Stimulated activated CD8-positive, alpha-beta memory T cell treated with anti-CD3 and anti-CD28 coated beads, Interleukin-7, amount 100 ng/mL, for 4 hours (primary cell): ENCODE results near the gene GDF15.
A peak's percentile ranks its signal among the peaks of the same experiment; 100 is the strongest.

Experiments used
- DNase-seq, 2 donors: peaks; one replicate each; pipeline ENCODE4 v3.0.0-alpha.2; 2020; ENCODE audit warnings: low read depth in 2 of 2

GDF15 gene

DNA sequence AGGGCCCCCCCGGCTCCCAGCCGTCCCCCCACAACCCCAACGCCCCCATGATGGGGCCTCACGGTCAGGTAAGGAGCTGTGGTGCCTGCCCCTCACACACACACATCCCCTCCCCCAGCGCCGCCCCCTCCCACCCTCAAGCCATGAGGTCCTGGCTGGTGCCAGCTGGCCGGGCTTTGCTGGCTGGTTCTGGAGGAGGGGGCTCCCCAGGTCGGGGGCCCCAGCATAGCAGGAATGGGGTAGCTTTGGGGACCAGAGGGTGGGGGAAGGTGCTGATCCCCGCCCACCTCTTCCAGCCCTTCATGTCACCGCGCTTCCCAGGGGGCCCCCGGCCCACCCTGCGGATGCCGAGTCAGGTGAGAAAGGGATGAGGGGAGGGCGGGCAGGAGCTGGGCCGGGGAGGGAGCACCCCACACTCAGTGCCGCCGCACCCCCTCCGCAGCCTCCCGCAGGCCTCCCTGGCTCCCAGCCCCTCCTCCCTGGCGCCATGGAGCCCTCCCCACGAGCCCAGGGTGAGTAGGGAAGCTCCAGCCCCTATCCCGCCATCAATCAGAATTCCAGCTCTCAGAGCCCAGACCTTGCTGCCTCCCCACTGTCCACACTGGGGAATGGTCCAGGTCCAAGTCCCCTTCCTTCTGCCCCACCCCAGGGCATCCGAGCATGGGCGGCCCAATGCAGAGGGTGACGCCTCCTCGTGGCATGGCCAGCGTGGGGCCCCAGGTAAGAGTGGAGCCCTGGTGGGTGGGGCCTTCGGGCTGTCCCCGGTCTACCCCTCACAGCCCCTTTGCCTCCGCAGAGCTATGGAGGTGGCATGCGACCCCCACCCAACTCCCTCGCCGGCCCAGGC, 45.6 kb downstream of the GDF15 start:
- no peak for DNase-seq

DNA sequence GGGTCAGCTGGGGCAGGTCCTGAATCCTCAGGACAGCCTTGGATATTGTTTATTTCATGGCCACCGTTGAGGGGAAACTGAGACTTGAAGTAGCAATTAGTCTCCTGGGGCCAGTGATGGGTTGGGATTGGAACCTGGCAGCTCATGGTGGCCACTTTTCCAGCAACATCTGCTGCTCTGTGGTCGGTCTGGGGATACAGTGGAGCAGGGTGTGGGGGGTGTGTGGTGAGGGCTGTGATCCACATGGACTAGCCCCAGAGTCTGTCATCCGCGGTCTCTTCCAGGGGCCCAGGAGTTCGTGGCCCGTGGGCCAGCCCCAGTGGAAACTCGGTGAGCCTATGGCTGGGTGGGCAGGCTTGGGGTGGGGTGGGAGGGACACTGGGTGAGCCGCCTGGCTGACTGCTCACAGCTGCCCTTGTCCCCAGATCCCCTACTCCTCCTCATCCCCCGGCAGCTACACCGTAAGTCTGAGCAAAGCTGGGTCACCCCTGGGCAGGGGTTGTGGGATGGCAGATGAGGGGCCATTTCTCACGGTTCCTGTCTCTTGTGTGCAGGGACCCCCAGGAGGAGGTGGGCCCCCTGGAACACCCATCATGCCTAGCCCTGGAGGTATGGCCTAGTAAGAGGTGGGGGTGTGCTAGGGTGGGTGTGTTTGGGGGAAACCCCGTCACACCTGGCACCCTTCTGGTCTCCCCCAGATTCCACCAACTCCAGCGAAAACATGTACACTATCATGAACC, 46.5 kb downstream of the GDF15 start:
- DNase-seq, result no peak

DNA sequence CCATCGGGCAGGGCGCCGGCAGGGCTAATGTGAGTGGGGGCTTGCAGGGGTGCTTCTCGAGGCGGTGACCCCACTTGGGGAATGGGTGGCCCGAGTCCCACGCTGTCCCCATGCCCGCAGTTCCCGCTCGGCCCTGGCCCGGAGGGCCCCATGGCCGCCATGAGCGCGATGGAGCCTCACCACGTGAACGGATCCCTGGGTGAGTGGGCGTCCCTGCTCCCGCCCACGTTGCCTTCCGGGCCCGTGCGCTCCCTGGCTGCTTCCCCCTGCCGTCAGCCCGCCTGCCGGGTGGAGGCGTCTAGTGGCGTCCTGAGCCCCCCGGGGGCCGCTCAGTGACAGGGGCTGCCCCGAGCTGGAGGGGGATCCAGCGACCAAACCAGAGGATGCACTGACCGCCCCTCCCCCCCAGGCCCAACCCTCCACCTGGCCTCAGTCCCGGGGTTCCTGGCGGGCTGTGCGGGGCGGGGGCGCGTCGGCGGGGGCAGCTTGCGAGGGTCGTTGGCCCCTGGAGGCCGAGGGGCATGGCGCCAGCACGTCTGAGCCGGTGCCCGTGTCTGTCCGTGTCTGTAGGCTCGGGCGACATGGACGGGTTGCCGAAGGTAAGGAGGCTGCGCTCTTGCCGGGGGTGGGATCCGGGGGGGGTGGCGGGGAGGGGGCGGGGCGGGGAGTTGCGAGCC, 47.2 kb downstream of the GDF15 start:
- DNase-seq, result peak; percentile 49 to 58

DNA sequence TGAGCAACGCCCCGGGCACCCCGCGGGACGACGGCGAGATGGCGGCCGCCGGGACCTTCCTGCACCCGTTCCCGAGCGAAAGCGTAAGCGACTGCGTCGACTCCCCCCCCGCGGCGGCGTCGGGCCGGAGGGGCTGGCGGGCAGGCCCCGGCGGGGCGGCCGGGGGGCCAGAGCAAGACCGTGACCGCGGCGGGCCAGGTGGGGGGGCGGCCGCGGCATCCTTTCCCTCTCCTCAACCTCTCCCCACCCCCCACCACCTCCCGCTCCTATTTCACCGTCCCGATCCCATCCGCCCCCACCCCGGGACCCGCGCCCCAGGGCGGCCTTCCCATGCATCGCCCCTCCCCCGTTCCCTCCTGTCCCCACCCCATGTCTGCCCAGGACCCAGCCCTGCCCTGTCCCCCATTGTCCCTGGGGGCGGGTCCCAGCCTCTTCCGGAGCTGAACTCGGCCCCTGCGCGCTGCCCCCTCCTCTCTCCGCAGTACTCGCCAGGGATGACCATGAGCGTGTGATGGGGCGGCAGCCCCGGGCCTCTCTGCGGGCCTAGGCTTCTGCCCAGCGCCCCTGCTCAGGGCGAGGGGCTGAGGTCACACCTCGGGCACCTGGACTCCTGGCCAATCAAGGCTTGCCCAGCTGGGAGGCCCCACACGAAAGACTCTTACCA, 47.9 kb downstream of the GDF15 start:
- DNase-seq, result no peak

DNA sequence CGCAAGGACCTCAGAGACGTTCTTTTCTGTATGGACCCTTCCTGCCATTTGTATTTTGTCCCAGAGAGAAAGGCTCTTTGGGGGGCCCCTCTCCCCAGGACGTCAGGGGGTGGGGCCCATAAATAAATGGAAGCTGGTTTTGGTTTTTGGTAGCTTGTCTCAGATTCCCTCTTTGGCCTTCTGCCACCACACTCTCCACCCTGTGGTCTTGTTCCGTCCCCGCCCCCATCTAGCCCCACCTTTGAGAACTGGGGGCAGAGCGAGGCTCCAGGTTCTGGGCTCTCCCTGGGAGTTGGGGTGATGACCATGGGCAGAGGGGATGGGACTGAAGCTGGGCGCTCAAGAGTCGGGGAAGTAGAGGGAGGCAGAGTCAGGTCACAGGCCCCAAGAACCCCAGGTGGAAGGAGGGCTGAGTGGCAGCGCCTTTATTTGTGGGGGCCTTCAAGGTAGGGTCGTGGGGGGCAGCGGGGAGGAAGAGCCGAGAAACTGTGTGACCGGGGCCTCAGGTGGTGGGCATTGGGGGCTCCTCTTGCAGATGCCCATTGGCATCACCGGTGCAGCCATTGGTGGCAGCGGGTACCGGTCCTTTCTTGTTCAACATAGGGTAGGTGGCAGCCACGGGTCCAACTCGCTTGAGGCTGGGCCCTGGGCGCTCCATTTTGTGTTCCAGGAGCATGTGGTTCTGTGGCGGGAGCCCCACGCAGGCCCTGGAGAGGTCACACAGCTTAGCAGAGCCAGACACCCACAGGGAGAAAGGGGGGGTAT, 48.6 kb downstream of the GDF15 start:
- DNase-seq, result no peak

DNA sequence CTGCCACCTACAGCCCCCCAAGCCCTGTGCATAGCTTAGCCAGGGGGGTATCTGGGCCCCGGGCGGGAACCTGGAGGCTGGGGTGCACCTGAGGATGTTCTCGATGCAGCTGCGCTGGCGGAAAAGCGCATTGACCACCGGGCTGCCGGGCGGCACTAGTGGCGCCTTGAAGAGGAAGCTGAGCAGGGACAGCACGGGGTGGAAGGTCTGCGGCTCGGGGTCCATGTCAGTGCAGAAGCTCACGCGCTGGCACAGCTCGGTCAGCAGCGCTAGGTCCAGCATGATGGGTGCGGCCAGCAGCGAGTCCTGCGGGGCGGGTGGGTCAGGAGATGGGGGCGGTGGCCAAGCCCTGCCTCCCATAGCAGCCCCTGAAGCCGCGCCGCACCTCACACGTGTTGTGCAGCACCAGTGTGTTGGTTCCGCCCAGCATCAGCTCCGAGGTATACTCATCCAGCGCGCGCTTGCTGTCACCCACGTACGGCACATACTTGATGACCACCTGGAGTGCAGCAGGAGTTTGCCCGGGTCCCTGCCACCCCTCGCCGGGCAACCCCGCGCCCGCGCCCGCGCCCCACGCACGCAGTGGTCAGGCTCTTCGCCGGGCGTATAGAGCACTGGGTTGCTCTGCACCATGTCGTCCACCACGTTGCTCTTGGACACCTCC, 49.4 kb downstream of the GDF15 start:
- DNase-seq, result no peak

DNA sequence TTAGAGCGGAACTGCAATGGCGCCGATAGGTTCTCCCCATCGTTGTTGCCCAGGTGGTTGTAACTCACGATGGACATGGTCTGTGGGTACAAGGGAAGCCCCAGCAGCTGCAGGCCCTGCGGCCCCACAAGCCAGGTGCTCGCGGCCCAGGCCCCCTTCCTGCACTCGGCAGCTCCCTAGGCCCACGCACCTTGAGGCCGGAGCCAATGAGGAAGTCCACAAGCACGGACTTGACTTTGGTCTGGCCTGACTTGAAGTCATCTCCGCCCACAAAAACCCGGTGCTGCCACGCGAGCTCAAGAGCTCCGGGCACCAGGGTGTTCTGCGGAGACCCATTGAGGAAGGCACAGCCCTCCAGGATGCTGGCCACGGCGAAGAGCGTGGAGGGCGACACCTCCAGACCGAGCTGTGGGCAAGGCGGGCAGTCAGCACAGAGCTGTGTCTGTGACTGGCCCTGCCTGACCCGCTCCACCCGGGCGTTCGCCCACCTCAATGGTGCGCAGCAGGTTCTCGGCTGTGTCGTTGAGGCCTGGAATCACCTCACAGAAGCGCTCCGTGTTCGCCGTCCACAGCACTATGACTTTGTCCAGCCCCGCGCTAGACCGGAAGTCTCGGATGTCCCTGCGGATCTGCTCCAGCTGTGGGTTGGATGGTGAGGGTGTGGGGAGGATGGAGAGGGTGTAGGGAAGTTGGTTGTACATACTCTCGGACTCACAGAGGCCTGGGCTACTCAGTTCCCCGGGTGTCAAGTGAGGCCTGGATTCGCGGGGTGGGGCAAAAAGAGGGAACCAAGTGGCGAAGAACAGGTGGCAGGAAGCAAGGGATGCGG, 50.1 kb downstream of the GDF15 start:
- no peak for DNase-seq

DNA sequence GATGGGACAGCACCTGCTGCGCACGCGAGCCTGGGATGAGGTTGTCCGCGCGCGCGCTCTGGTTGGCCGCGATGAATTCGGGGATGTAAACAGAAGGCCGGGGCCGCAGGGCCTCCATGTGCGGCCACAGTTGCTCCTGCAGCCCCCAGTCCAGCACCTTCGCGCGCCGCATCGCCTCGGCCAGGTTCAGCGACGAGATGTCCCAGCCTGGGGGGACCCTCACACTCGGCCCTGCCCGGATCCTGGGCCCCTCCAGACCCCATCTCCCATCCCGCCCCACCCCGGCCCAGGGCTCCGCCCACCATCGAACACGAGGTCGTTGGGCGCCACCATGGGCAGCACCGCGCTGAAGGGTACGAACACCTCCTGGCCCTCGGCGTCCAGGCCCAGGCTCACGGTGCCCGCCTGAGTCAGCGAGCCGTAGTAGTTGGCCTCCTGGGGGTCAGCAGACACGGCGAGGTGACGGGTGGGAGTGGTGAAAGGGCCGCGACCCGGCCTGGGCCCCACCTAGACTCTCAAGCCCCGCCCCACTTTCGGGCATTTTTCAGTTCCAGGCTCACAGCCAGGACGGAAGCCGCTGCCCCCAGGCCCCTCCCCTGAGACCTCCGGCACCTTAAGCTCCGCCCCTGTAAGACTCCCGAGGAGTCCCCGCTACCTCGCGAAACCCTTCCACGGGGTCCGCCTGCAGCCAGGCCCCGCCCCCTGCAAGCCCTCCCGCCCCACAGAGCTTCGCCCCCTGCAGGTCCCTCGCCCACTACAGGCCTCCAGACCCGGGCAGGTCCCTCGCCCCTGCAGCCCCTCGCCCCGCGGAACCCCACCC, 50.9 kb downstream of the GDF15 start:
- DNase-seq, result peak; percentile 75 to 83

DNA sequence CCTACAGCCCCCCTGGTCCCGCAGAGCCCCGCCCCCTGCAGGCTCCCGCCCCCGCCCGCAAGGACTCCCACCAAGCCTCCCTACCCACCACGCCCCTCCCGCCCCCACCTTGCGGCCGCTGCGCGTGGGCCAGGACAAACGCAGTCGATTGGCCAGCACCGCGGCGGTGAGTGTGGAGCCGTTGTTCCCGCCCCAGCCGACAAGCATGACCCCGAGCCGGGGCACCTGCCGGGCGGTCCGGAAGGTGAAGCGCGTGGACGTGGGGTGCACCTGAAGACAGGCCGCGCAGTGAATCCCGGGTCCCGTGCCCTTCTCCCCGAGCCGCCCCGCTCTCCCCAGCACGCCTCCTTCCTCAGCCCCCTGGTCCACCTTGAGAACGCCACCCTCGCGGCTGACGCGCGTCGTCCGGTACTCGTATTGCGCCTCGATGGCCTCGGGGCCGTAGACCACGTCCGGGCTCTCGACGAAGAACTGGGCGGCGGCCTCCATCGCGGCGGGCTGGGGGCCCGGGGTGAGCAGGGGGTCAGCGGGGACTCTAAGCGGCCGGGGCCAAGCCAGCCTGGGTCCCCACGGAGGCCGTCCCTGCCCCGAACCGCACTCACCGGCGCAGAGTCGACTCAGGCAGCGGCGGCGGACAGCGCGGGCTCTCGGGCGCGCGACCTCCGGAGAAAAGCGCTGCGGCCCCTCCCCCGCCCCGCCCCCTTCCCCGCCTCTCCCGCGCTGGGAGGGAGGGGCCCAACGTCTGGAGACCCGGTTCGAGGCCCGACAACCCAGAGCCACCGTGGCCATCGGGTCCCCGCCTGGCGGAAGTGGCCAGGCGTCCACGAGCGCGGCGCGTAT, 51.8 kb downstream of the GDF15 start, which contains the start of gene ISYNA1:
Gene ISYNA1 (minus strand): TSS at position 643 of the 840 bp plus-strand sequence. CDS start 154 bp downstream, at position 489.
- peak; percentile 53 to 74 for DNase-seq

DNA sequence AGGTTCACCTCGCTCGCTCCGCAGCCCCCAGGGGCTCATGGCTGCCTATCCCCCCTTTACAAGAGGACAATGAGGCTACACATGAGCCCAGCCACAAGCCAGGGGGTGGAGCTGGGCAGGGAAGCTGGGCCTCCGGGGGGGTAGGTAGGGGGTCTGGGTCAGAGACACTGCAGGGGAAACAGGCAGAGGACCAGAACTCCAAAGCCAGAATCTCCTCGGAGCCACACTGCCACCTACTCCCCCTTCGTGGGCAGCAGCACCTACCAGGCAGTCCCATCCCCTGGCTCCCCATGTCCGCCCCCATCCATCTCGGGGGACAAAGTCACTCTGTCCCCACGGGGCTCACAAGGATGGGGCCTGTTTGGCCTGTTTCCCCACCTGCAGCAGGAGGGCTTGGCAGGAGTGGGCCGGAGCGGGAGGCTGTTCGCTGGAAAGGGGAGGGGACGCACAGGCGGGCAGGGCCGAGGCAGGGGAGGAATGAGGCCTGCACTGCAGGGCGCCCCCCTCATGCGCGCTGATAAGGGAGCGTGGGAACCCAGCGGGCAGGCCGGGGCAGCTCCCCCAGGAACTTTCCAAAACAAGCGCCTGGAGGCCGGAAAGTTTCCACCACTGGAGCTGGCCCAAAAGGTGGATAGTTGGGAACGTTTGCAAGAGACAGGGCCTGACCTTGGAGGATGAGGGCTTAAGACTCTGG, 52.5 kb downstream of the GDF15 start:
- DNase-seq, result no peak
